Endothelial cell of umbilical vein (primary cell): Measurements from ENCODE around the gene ASPSCR1. TPM values are rescaled to one million over a fixed set of nuclear protein-coding genes. Genes with fewer than 3 reads are reported as not detected.

Source experiments
- BruUV-seq: library from RNA; stranded (reverse); fragments of 400-500 nt; replicated peaks from 2 replicates; lab custom pipeline; 2021; lab: Mats Ljungman, UMichigan
- CTCF ChIA-PET: fragments of 300-600, 350-600 bp; sonication (Branson Sonifier 250); formaldehyde crosslinking; loops from one replicate; lab custom pipeline; 2021; ENCODE audit warnings: antibody characterized with exemption, inconsistent platforms; lab: Charles Lee
- POLR2A ChIA-PET: fragments of 300-600, 350-600 bp; sonication (Branson Sonifier 250); formaldehyde crosslinking; loops from one replicate; lab custom pipeline; 2021; ENCODE audit warnings: antibody characterized with exemption, inconsistent platforms; lab: Charles Lee
- DNase-seq: peaks from one replicate; pipeline ENCODE4 v3.0.0-alpha.2; 2011; ENCODE audit warnings: low read depth, low spot score
- FAIRE-seq: peaks from 2 replicates; lab custom pipeline; 2011; peaks lifted over from hg19 to GRCh38; lab: Jason Lieb, UNC
- H2AFZ ChIP-seq: 2 replicates; pipeline ENCODE4 v1.6.0; 2012; ENCODE audit warnings: low read depth, low read length, control low read depth, inconsistent platforms
- H3K27ac ChIP-seq: 2 replicates; pipeline ENCODE4 v1.5.1; 2011; ENCODE audit warnings: low read depth, mild to moderate bottlenecking, control low read depth, low read length, moderate library complexity; ENCODE audit not compliant: insufficient read depth
- H3K27me3 ChIP-seq, 2 experiments: 2 replicates each; pipeline versions ENCODE4 v1.6.0 to v1.6.1; 2011; ENCODE audit warnings: low read length in 2 of 2, mixed read lengths in 1 of 2; ENCODE audit not compliant: control insufficient read depth in 2 of 2, insufficient read depth in 2 of 2
- H3K36me3 ChIP-seq, 2 experiments: 2 replicates in 1 of 2; 3 replicates in 1 of 2; pipeline ENCODE4 v1.5.1; 2011; ENCODE audit warnings: low read length in 2 of 2, mild to moderate bottlenecking in 1 of 2, moderate library complexity in 1 of 2; ENCODE audit not compliant: control insufficient read depth in 2 of 2, insufficient read depth in 2 of 2; ENCODE audit errors: extremely low read depth in 1 of 2
- H3K4me1 ChIP-seq: 3 replicates; pipeline ENCODE4 v1.5.1; 2011; ENCODE audit warnings: mild to moderate bottlenecking, low read length; ENCODE audit not compliant: control insufficient read depth, insufficient read depth; ENCODE audit errors: extremely low read depth
- H3K4me2 ChIP-seq: 2 replicates; pipeline ENCODE4 v1.6.1; 2011; ENCODE audit warnings: low read length, control low read depth, mixed read lengths; ENCODE audit not compliant: insufficient read depth
- H3K4me3 ChIP-seq, 3 experiments: fragments of 200-600 bp in 1 of 3; sonication (generic), shearing (Covaris generic) in 1 of 3; replicated peaks in 1 of 3; 2 replicates each; pipeline ENCODE4 v1.5.1; 2011 to 2016; ENCODE audit warnings: control low read depth in 3 of 3, low read length in 3 of 3, mild to moderate bottlenecking in 2 of 3, inconsistent platforms in 1 of 3, low read depth in 1 of 3, moderate library complexity in 1 of 3; ENCODE audit not compliant: insufficient read depth in 1 of 3
- H3K79me2 ChIP-seq: 2 replicates; pipeline ENCODE4 v1.6.0; 2012; ENCODE audit warnings: low read length, inconsistent platforms; ENCODE audit not compliant: control insufficient read depth, insufficient read depth
- H3K9ac ChIP-seq: replicated peaks from 2 replicates; pipeline ENCODE3; 2011; ENCODE audit warnings: low read length, control low read depth; ENCODE audit not compliant: insufficient read depth; ENCODE audit errors: extremely low read depth
- H3K9me1 ChIP-seq: replicated peaks from 3 replicates; pipeline ENCODE4 v1.6.0; 2011; ENCODE audit warnings: mild to moderate bottlenecking, low read length; ENCODE audit not compliant: control insufficient read depth, insufficient read depth; ENCODE audit errors: extremely low read depth
- H3K9me3 ChIP-seq: replicated peaks from 2 replicates; pipeline ENCODE4 v1.5.1; 2012; ENCODE audit warnings: low read length, inconsistent platforms; ENCODE audit not compliant: control insufficient read depth, insufficient read depth
- H4K20me1 ChIP-seq: replicated peaks from 2 replicates; pipeline ENCODE3; 2011; ENCODE audit warnings: mild to moderate bottlenecking, low read length; ENCODE audit not compliant: control insufficient read depth, insufficient read depth; ENCODE audit errors: extremely low read depth
- EZH2 ChIP-seq: IDR thresholded peaks from 2 replicates; pipeline ENCODE4 v1.6.1; 2012; ENCODE audit warnings: borderline replicate concordance, low read depth, mild to moderate bottlenecking, moderate library complexity, low read length, inconsistent platforms; ENCODE audit not compliant: severe bottlenecking
- FOS ChIP-seq: IDR thresholded peaks from 2 replicates; pipeline ENCODE4 v1.6.1; 2011; ENCODE audit warnings: mild to moderate bottlenecking, low read length, moderate library complexity, borderline replicate concordance; ENCODE audit not compliant: insufficient read depth
- GATA2 ChIP-seq: IDR thresholded peaks from 2 replicates; pipeline ENCODE4 v1.7.0; 2011; ENCODE audit warnings: low read depth, mild to moderate bottlenecking, moderate library complexity, mixed read lengths, low read length; ENCODE audit not compliant: insufficient read length, insufficient read depth
- JUN ChIP-seq: IDR thresholded peaks from 2 replicates; pipeline ENCODE4 v1.6.1; 2011; ENCODE audit warnings: borderline replicate concordance, low read depth; ENCODE audit not compliant: insufficient read length, insufficient read depth
- MYC ChIP-seq: IDR thresholded peaks from one replicate; pipeline ENCODE4 v1.6.1; 2011; ENCODE audit warnings: mild to moderate bottlenecking, low read depth, low read length
- POLR2A ChIP-seq: IDR thresholded peaks from 2 replicates; pipeline ENCODE4 v1.6.1; 2012; ENCODE audit warnings: low read depth, mild to moderate bottlenecking, control low read depth, low read length
- POLR2AphosphoS5 ChIP-seq: IDR thresholded peaks from 2 replicates; pipeline ENCODE4 v1.6.1; 2012; ENCODE audit warnings: low read depth, mild to moderate bottlenecking, control low read depth, low read length, moderate library complexity; ENCODE audit not compliant: insufficient read depth
- dilution Hi-C: fragments of 300-500 bp; cut with MboI; formaldehyde crosslinking; loops from one replicate; pipeline ENCODE4 v1.15.0; 2019; ENCODE audit warnings: low sequenced_read_pairs; ENCODE audit not compliant: extremely low pct_ligation_motif_present
- intact Hi-C: fragments of 100-400 bp; cut with micrococcal nuclease; formaldehyde crosslinking; loops from one replicate; pipeline ENCODE4 v1.10.0; 2022
- polyA plus RNA-seq, 4 experiments: library from polyadenylated mRNA; depleted of rRNA in 3 of 4; stranded (reverse) in 3 of 4; unstranded in 1 of 4; fragments of >200 nt; gene quantifications; 2 replicates each; pipeline versions ENCODE4 v1.2.1 to v1.2.3, GENCODE V29; 2011 to 2012; ENCODE audit warnings: missing spikeins in 1 of 4
- total RNA-seq: library from RNA; stranded (reverse); gene quantifications from 2 replicates; pipeline ENCODE4 v1.2.3, GENCODE V29; 2021
- TF ChIP-seq, protein P1 (sequence below): IDR thresholded peaks from 2 replicates; pipeline ENCODE4 v1.6.1; 2011; ENCODE audit not compliant: insufficient read depth, insufficient read length
- TF ChIP-seq, protein P2 (sequence below), 2 donors: IDR thresholded peaks; 1 replicate in 1 of 2; 2 replicates in 1 of 2; pipeline ENCODE4 v1.5.1; 2011; ENCODE audit warnings: low read length in 2 of 2, mild to moderate bottlenecking in 2 of 2, moderate library complexity in 2 of 2, control low read depth in 1 of 2, inconsistent platforms in 1 of 2, low read depth in 1 of 2; ENCODE audit not compliant: insufficient read depth in 1 of 2; ENCODE audit errors: extremely low read depth in 1 of 2

ASPSCR1 gene
- total and polyA plus RNA-seq, 2 donors (not counting 3 experiments of a cell fraction or from before 2014, with no cell fraction given) = 24.8 to 36.5 TPM

DNA sequence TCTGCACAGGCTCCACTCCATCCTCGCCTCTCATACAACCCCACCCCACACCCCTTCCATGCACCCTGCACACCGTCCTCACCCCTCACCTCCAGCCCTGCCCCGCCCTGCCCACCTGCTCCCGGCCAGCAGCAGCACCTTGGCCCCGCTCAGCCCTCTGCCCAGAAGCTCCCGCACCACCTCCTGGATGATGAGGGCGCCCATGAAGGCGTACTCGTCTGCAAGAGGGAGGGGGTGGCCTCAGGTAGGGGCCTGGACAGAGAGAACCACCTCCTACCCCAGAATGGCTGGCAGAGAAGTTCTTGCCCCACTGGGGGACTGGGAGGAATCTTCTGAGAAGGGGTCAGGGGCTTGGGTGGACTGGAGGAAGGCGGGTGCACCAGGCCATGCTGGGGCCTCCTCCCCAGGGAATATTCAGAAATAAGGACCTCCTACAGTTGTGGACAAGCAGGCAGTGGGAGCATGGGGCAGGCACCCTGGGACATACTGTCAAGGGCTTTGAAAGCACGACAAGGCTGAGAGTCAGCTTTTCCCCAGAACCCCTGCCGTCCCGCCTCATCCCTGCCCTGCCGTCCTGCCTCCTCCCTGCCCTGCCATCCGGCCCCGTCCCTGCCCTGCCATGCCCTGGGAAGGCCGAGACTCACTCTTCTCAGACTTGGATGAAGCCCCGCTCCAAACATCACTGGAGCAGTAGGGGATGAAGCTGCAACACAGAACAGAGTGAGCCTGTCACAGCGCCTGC lies 19.6 kb upstream of the ASPSCR1 start:
- ChIA-PET CTCF (interaction anchor here (0.7 to 1.3 kb wide), 2 partner anchors 9 to 62 kb away, joined by 3 to 10 read pairs; no protein-coding TSS in a partner anchor), POLR2A (no interaction called here)
- BruUV-seq = no TSS peak
- Histone ChIP-seq H3K4me2 (no peak overlapping the region), H3K9me3 (no peaks in the 10 kb centered on the region), H3K79me2 (no peaks in the 10 kb centered on the region), H4K20me1 (no peaks in the 10 kb centered on the region), H3K27ac (no peak overlapping the region), H3K4me1 (no peaks in the 10 kb centered on the region), H3K4me3 (no peak overlapping the region), H3K27me3 (peaks cover 21 to 37% of the 10 kb centered on the region in 2 experiments), H3K9me1 (no peaks in the 10 kb centered on the region), H3K36me3 (no peaks in the 10 kb centered on the region), H2AFZ (no peak overlapping the region), H3K9ac (no peak overlapping the region)
- no peak for DNase-seq
- dilution Hi-C loops = no loop called here
- TF ChIP-seq, protein P1, sequence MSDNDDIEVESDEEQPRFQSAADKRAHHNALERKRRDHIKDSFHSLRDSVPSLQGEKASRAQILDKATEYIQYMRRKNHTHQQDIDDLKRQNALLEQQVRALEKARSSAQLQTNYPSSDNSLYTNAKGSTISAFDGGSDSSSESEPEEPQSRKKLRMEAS = no peak
- TF ChIP-seq FOS (no peak), POLR2AphosphoS5 (no peak), GATA2 (no peak), POLR2A (no peak), JUN (no peak), EZH2 (no peak), MYC (no peak)
- TF ChIP-seq, protein P2, sequence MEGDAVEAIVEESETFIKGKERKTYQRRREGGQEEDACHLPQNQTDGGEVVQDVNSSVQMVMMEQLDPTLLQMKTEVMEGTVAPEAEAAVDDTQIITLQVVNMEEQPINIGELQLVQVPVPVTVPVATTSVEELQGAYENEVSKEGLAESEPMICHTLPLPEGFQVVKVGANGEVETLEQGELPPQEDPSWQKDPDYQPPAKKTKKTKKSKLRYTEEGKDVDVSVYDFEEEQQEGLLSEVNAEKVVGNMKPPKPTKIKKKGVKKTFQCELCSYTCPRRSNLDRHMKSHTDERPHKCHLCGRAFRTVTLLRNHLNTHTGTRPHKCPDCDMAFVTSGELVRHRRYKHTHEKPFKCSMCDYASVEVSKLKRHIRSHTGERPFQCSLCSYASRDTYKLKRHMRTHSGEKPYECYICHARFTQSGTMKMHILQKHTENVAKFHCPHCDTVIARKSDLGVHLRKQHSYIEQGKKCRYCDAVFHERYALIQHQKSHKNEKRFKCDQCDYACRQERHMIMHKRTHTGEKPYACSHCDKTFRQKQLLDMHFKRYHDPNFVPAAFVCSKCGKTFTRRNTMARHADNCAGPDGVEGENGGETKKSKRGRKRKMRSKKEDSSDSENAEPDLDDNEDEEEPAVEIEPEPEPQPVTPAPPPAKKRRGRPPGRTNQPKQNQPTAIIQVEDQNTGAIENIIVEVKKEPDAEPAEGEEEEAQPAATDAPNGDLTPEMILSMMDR (IDR thresholded peaks at IDR 0.05; ENCODE audit: extremely low read depth in 1 of 2, insufficient read depth in 1 of 2, low read depth in 1 of 2, low read length in 2 of 2) = no peak
- FAIRE-seq = no peak
- intact Hi-C loops = no loop called here
